A549 (cell line): Measurements from ENCODE around the gene DNAH7. TPM values are rescaled to one million over a fixed set of nuclear protein-coding genes. Genes with fewer than 3 reads are reported as not detected.

Experiments used
- ATAC-seq, 2 experiments: fragments of 200-7000 bp in 1 of 2; fragments of >200 bp in 1 of 2; cut with Nextera tagmentation in 1 of 2; cut with Tn5 transposase in 1 of 2; 3 replicates each; pipeline versions ENCODE4 v1.8.0 to v1.9.1; 2018 to 2020; ENCODE audit warnings: mild to moderate bottlenecking in 1 of 2, moderate library complexity in 1 of 2
- CTCF ChIA-PET: fragments of 300-600 bp; sonication (Branson Sonifier 250); formaldehyde crosslinking; extraction: SDS; loops from one replicate; lab custom pipeline; 2021; ENCODE audit warnings: antibody characterized with exemption, inconsistent platforms; lab: Yijun Ruan, JAX
- POLR2A ChIA-PET: fragments of 350-600 bp; formaldehyde crosslinking; extraction: SDS; loops from one replicate; lab custom pipeline; 2021; ENCODE audit warnings: antibody characterized with exemption, inconsistent platforms; lab: Yijun Ruan, JAX
- DNase-seq, 2 experiments: peaks; one replicate each; pipeline versions ENCODE4 v3.0.0 to v3.0.0-alpha.2; 2011 to 2016; ENCODE audit warnings: low read depth in 1 of 2, low spot score in 1 of 2
- FAIRE-seq: peaks from 2 replicates; lab custom pipeline; 2011; peaks lifted over from hg19 to GRCh38; lab: Jason Lieb, UNC
- H3K27ac ChIP-seq, 2 experiments: fragments of >200 bp; sonication (Bioruptor Twin); formaldehyde crosslinking; 3 replicates each; pipeline ENCODE4 v1.5.1; 2016 to 2017
- H3K4me1 ChIP-seq: fragments of >200 bp; sonication (Bioruptor Twin); formaldehyde crosslinking; 3 replicates; pipeline ENCODE4 v1.6.1; 2016
- H3K4me2 ChIP-seq: fragments of >200 bp; sonication (Bioruptor Twin); formaldehyde crosslinking; 3 replicates; pipeline ENCODE4 v1.6.1; 2016
- H3K4me3 ChIP-seq: fragments of >200 bp; sonication (Bioruptor Twin); formaldehyde crosslinking; 3 replicates; pipeline ENCODE4 v1.5.1; 2016
- H3K9me3 ChIP-seq: fragments of >200 bp; sonication (Bioruptor Twin); formaldehyde crosslinking; 3 replicates; pipeline ENCODE4 v1.6.1; 2016
- CBX2 ChIP-seq: fragments of 200-600 bp; sonication (generic); IDR thresholded peaks from 2 replicates; pipeline ENCODE4 v1.6.1; 2016; ENCODE audit warnings: low read depth, mild to moderate bottlenecking, borderline replicate concordance
- CBX8 ChIP-seq: fragments of 200-600 bp; sonication (generic); IDR thresholded peaks from 2 replicates; pipeline ENCODE4 v1.6.1; 2016
- CEBPB ChIP-seq, 2 experiments: fragments of >200 bp in 1 of 2; sonication (Bioruptor Twin) in 1 of 2; formaldehyde crosslinking in 1 of 2; IDR thresholded peaks; 2 replicates each; pipeline ENCODE4 v1.6.1; 2012 to 2016
- EHF ChIP-seq: fragments of 250-450 bp; sonication (Bioruptor Pico); IDR thresholded peaks from 2 replicates; pipeline ENCODE4 v1.5.0; 2020; ENCODE audit warnings: mild to moderate bottlenecking
- ESRRA ChIP-seq: fragments of 150-350 bp; IDR thresholded peaks from 2 replicates; pipeline ENCODE4 v1.6.1; 2014; ENCODE audit warnings: mild to moderate bottlenecking, low read length, borderline replicate concordance
- FOSL2 ChIP-seq, 2 experiments: fragments of 450-650 bp in 1 of 2; fragments of >200 bp in 1 of 2; sonication (Bioruptor Twin) in 1 of 2; formaldehyde crosslinking; IDR thresholded peaks; 2 replicates each; pipeline versions ENCODE4 v1.5.0 to v1.6.1; 2016 to 2020; ENCODE audit warnings: mild to moderate bottlenecking in 1 of 2, moderate library complexity in 1 of 2
- HDAC2 ChIP-seq: fragments of 200-600 bp; sonication (generic); IDR thresholded peaks from 2 replicates; pipeline ENCODE4 v1.6.1; 2016
- HES2 ChIP-seq: fragments of >200 bp; sonication (Bioruptor Twin); formaldehyde crosslinking; IDR thresholded peaks from 2 replicates; pipeline ENCODE4 v1.6.1; 2016
- HEYL ChIP-seq: fragments of 250-450 bp; sonication (Bioruptor Pico); IDR thresholded peaks from 2 replicates; pipeline ENCODE4 v1.8.0; 2021; ENCODE audit warnings: mild to moderate bottlenecking, moderate library complexity
- HOXB5 ChIP-seq: fragments of 250-450 bp; sonication (Bioruptor Pico); IDR thresholded peaks from 2 replicates; pipeline ENCODE4 v1.5.0; 2020; ENCODE audit warnings: mild to moderate bottlenecking, moderate library complexity
- JUN ChIP-seq, 2 experiments: fragments of >200 bp; sonication (Bioruptor Twin); formaldehyde crosslinking; IDR thresholded peaks; 2 replicates in 1 of 2; 3 replicates in 1 of 2; pipeline ENCODE4 v1.6.1; 2016 to 2017
- KDM1A ChIP-seq: fragments of 200-600 bp; sonication (generic); IDR thresholded peaks from 2 replicates; pipeline ENCODE4 v1.6.1; 2016; ENCODE audit warnings: low read depth, mild to moderate bottlenecking
- MAFK ChIP-seq: fragments of 450-650 bp; IDR thresholded peaks from 2 replicates; pipeline ENCODE4 v1.6.1; 2014; ENCODE audit not compliant: partially characterized antibody
- MAZ ChIP-seq: fragments of 150-350 bp; IDR thresholded peaks from 2 replicates; pipeline ENCODE4 v1.6.1; 2014; ENCODE audit warnings: antibody characterized with exemption, low read depth, low read length, borderline replicate concordance
- PHF8 ChIP-seq: fragments of 200-600 bp; sonication (generic); IDR thresholded peaks from 2 replicates; pipeline ENCODE4 v1.6.1; 2016; ENCODE audit warnings: low read depth, mild to moderate bottlenecking, antibody characterized with exemption, moderate library complexity, borderline replicate concordance
- POLR2A ChIP-seq: IDR thresholded peaks from 2 replicates; pipeline ENCODE4 v1.6.1; 2012; ENCODE audit warnings: mild to moderate bottlenecking, low read length
- POLR2AphosphoS2 ChIP-seq: conservative IDR thresholded peaks from 2 replicates; pipeline ENCODE4 v1.6.1; 2012; ENCODE audit warnings: low read length, improper control_type of control experiment, inconsistent platforms
- RAD21 ChIP-seq, 2 experiments: fragments of >200 bp in 1 of 2; sonication (Bioruptor Twin) in 1 of 2; formaldehyde crosslinking in 1 of 2; IDR thresholded peaks in 1 of 2; conservative IDR thresholded peaks in 1 of 2; 2 replicates in 1 of 2; 3 replicates in 1 of 2; pipeline ENCODE4 v1.6.1; 2012 to 2018; ENCODE audit warnings: inconsistent platforms in 1 of 2
- RCOR1 ChIP-seq: fragments of 150-350 bp; IDR thresholded peaks from 2 replicates; pipeline ENCODE4 v1.6.1; 2014; ENCODE audit warnings: antibody characterized with exemption, low read length, low read depth
- TFCP2L1 ChIP-seq: fragments of 250-450 bp; sonication (Bioruptor Pico); IDR thresholded peaks from 2 replicates; pipeline ENCODE4 v1.5.0; 2021; ENCODE audit warnings: mild to moderate bottlenecking
- TP53 ChIP-seq: fragments of 250-450 bp; sonication (Bioruptor Pico); IDR thresholded peaks from 2 replicates; pipeline ENCODE4 v1.5.0; 2021; ENCODE audit warnings: mild to moderate bottlenecking, moderate library complexity
- USF2 ChIP-seq: fragments of 450-650 bp; IDR thresholded peaks from 2 replicates; pipeline ENCODE4 v1.6.1; 2014; ENCODE audit warnings: antibody characterized with exemption
- ZC3H11A ChIP-seq: fragments of 450-650 bp; IDR thresholded peaks from 2 replicates; pipeline ENCODE4 v1.6.1; 2014; ENCODE audit warnings: antibody characterized with exemption, mild to moderate bottlenecking
- ZSCAN20 ChIP-seq: fragments of 250-450 bp; sonication (Bioruptor Pico); IDR thresholded peaks from 2 replicates; pipeline ENCODE4 v1.8.0; 2022; ENCODE audit warnings: mild to moderate bottlenecking, moderate library complexity
- WGBS: methylation state at CpG from one replicate; pipeline ENCODE4 v1.1.6; 2017; ENCODE audit errors: missing lambda C conversion rate; 5-methylcytosine and 5-hydroxymethylcytosine counted together
- polyA plus RNA-seq, 4 experiments: library from polyadenylated mRNA; depleted of rRNA in 3 of 4; stranded (reverse); fragments of >200 nt; fragmentation: RNase III in 1 of 4; extraction: RNeasy Plus Mini Kit Qiagen cat#74134 plus additional on column Dnase treatment in 1 of 4; gene quantifications; 2 replicates in 3 of 4; 3 replicates in 1 of 4; pipeline ENCODE4 v1.2.3, GENCODE V29; 2011 to 2017
- TF ChIP-seq, protein P1 (sequence below): fragments of 250-450 bp; sonication (Bioruptor Pico); IDR thresholded peaks from 2 replicates; pipeline ENCODE4 v1.5.0; 2021; ENCODE audit warnings: mild to moderate bottlenecking, moderate library complexity, borderline replicate concordance
- TF ChIP-seq, protein P2 (sequence below): IDR thresholded peaks from 2 replicates; pipeline ENCODE4 v1.6.1; 2012

The DNAH7 gene
- polyA plus RNA-seq, 2 of the 4 experiments (the other 2 are of a cell fraction), result 0.43 to 1.5 TPM

DNA sequence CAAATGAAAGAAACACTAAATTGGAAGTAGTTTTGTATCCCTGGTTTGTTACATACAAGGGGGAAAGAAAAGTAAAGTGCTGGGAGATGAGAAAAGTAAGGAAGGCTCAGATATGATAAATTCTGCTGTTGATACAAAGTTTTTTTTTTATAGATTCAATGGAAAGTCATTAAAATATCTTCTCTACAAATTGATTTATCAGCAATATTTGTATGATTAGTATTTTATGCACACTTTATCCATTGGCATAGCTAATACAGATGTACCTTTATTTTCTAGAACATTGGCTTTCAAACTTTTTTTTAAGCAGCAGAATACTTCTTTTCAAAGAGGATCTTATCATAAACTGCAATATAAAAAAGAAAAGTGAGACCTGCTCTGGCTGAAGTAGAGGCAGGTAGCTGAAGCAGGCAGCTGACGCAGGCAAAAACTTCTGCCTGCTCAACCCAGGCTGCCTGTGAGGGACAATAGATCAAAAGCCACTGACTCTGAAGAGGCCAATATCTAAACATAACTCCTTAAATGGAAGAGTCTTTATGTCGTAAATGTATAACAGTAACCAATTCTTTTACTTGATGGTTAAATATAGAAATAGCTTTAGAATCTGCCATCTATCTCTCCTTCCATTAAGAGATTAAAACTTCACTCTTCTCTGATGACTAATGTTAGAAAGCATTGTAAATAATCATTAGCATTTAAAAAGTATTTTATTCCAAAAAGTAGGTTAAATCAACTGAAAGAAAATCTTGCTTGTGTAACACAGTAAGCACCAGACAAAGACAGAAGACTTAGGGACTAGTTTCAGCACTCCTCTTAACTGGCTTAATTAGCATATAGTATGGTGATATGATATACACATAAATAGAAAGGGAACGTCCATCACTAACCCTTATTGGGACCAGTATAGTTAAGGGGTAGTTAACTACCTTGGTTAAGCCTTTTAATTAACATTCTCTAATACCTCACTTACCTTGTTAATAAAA lies 237.4 kb downstream of the DNAH7 start:
- TF ChIP-seq ESRRA, result no peak
- no peak for TF ChIP-seq TP53
- TF ChIP-seq POLR2AphosphoS2, result no peak
- TF ChIP-seq MAFK, result peak; percentile 75
- TF ChIP-seq, all 56 proteins: peak for 1
- Histone ChIP-seq H3K4me3 (no peak overlapping the region), H3K4me2 (no peak overlapping the region), H3K9me3 (no peaks in the 10 kb centered on the region), H3K27ac (no peak overlapping the region), H3K4me1 (no peaks in the 10 kb centered on the region)
- 57% methylated on average over 3 of the region's 3 CpGs for WGBS
- POLR2A ChIA-PET, result no interaction called here
- no peak for FAIRE-seq
- no peak for ATAC-seq
- CTCF ChIA-PET, result no interaction called here
- no peak for DNase-seq

DNA sequence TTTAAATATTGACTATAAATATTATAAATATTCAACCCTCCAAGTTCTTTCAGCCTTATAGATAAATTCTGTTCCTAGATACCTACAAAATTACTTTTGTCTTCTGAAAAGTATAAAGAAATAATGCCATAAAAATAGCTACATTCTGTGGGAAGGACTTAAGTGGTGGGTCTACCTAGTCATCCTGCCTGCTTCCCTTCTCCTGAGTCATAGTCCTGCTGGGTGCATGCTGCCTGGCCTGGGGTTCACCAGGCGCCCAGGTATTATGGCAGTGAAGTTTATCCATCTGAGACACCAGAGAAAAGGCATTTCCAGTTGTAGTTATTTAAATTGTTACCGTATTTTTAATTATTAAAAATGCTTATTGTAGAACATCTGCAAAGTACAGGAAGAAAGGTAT lies 244.2 kb downstream of the DNAH7 start:
- Histone ChIP-seq H3K27ac (no peak overlapping the region), H3K4me1 (peaks cover 9% of the 10 kb centered on the region; the same call in 2 of the 3 replicates), H3K4me2 (no peak overlapping the region), H3K4me3 (no peak overlapping the region), H3K9me3 (no peaks in the 10 kb centered on the region)
- ATAC-seq, result no peak
- POLR2A ChIA-PET, result interaction anchor here (0.6 kb wide), 1 partner anchor 15 kb away, joined by 3 read pairs; no protein-coding TSS in a partner anchor
- DNase-seq, result no peak
- WGBS, result 84% methylated on average over 2 of the region's 2 CpGs
- no peak for TF ChIP-seq CBX2
- no peak for TF ChIP-seq FOSL2 (IDR thresholded peaks at IDR 0.05)
- no peak for TF ChIP-seq FOSL2 (CRISPR knock-in tag; IDR thresholded peaks at IDR 0.05)
- no peak for TF ChIP-seq ZC3H11A
- TF ChIP-seq MAFK, result no peak
- no peak for TF ChIP-seq POLR2A
- TF ChIP-seq EHF (CRISPR knock-in tag), result no peak
- FAIRE-seq, result no peak
- CTCF ChIA-PET, result no interaction called here

DNA sequence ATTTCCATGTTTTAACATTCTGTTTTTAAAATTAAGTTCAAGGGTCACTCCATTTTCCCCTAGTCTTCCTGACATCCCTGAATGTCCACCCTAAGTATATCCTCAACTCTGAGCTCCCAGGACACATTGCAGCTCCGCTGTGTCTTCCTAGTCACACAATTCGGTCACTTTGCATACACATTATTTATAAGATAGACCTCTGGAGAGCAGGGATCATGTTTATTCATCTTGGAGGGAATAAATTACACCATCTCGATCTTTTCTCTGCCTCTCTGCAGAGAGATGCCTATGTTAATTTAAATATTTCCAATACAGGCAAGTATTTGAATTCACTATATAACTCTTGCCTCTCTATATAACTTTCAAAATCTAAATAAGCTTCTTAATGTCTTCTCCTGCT lies 245.4 kb downstream of the DNAH7 start:
- no peak for DNase-seq

DNA sequence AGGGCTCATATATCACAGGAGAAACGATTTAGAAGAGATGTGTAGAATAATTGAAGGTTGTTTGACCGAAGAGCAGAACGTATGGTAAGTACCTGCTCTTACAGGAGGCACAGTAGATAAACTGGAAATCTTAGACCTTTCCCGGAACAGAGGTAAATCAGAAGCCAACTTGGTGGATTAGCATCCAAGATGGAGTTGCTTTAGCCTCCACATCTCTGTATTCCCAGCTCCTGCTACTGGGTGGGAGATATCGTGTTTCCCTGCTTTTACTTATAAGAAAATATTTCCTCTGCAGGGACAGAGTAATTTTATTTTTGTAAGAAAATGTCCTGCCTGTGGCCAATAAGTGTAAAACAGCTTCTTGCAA lies 247.1 kb downstream of the DNAH7 start:
- H3K9me3 ChIP-seq, result no peaks in the 10 kb centered on the region
- FAIRE-seq (no peak), DNase-seq (no peak), ATAC-seq (no peak)
- ChIA-PET POLR2A (no interaction called here), CTCF (no interaction called here)
- no peak overlapping the region for H3K4me3 ChIP-seq
- no peak overlapping the region for H3K4me2 ChIP-seq
- H3K4me1 ChIP-seq, result peaks cover 9% of the 10 kb centered on the region; the same call in 2 of the 3 replicates
- H3K27ac ChIP-seq, result peak overlapping the region in 1 of 2 experiments; percentile 21; a peak in 2 of 6 replicates
- TF ChIP-seq HEYL (CRISPR knock-in tag) (no peak), ZC3H11A (no peak), TP53 (no peak), JUN (IDR thresholded peaks at IDR 0.05) (no peak), HOXB5 (CRISPR knock-in tag) (no peak), PHF8 (no peak), KDM1A (no peak), HES2 (no peak), CBX8 (no peak), MAZ (no peak), RCOR1 (no peak), USF2 (no peak), POLR2A (no peak), RAD21 (conservative IDR thresholded peaks at IDR 0.05 in 1 of 2, IDR thresholded peaks at IDR 0.05 in 1 of 2) (no peak), CEBPB (IDR thresholded peaks at IDR 0.05) (no peak), ZSCAN20 (no peak), TFCP2L1 (CRISPR knock-in tag) (no peak)
- TF ChIP-seq, protein P1, sequence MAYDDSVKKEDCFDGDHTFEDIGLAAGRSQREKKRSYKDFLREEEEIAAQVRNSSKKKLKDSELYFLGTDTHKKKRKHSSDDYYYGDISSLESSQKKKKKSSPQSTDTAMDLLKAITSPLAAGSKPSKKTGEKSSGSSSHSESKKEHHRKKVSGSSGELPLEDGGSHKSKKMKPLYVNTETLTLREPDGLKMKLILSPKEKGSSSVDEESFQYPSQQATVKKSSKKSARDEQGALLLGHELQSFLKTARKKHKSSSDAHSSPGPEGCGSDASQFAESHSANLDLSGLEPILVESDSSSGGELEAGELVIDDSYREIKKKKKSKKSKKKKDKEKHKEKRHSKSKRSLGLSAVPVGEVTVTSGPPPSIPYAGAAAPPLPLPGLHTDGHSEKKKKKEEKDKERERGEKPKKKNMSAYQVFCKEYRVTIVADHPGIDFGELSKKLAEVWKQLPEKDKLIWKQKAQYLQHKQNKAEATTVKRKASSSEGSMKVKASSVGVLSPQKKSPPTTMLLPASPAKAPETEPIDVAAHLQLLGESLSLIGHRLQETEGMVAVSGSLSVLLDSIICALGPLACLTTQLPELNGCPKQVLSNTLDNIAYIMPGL, result no peak
- TF ChIP-seq, protein P2, sequence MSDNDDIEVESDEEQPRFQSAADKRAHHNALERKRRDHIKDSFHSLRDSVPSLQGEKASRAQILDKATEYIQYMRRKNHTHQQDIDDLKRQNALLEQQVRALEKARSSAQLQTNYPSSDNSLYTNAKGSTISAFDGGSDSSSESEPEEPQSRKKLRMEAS, result no peak
- 58% methylated on average over 5 of the region's 5 CpGs for WGBS

More for the DNA sequence above, 245.4 kb downstream of the DNAH7 start:
- 82% methylated on average over 3 of the region's 3 CpGs for WGBS
- ChIA-PET POLR2A (no interaction called here), CTCF (no interaction called here)
- Histone ChIP-seq H3K4me3 (no peak overlapping the region), H3K27ac (no peak overlapping the region), H3K9me3 (no peaks in the 10 kb centered on the region), H3K4me1 (peaks cover 9% of the 10 kb centered on the region; the same call in 2 of the 3 replicates), H3K4me2 (no peak overlapping the region)
- FAIRE-seq (no peak), ATAC-seq (no peak)
- TF ChIP-seq HDAC2, result no peak
- no peak for TF ChIP-seq CBX2
